ENCODE measurements around the gene EIF4G3.
"Not testable (repeated sequence)": the region's sequence is repeated elsewhere in the genome, so short reads cannot be mapped to it uniquely, and the experiment has no call there.

EIF4G3 gene

GRCh38 chr1:20956272-20956671 lies 220.4 kb downstream of the EIF4G3 start:
- no peak for DNase-seq

- DNase-seq, result no peak
Measured at GRCh38 chr1:20950679-20951078, 226.0 kb downstream of the EIF4G3 start.

GRCh38 chr1:20949871-20950590 lies 226.7 kb downstream of the EIF4G3 start:
- DNase-seq, result no peak

GRCh38 chr1:20948101-20948500 lies 228.6 kb downstream of the EIF4G3 start:
- no peak for DNase-seq

DNA sequence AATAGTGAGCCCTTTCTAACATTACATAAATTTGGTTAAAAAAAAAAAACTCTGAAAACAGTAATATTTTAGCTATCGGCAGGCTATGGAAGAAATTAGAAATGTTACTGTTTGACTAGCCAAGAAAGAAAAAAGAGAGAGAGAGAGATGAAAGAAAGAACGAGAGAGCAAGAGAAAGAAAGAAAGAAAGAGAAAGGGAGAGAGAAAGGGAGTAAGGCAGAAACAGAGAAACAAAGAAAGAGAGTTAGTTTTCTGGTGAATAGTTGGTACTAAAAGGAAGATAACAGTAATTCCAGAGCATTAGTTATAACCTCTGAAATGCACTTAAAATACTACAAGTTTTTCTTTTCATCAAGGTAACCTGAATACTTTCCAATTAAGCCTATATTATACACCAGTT lies 229.3 kb downstream of the EIF4G3 start:
- no peak for DNase-seq

GRCh38 chr1:20936621-20937020 lies 240.1 kb downstream of the EIF4G3 start:
- no peak for DNase-seq

DNA sequence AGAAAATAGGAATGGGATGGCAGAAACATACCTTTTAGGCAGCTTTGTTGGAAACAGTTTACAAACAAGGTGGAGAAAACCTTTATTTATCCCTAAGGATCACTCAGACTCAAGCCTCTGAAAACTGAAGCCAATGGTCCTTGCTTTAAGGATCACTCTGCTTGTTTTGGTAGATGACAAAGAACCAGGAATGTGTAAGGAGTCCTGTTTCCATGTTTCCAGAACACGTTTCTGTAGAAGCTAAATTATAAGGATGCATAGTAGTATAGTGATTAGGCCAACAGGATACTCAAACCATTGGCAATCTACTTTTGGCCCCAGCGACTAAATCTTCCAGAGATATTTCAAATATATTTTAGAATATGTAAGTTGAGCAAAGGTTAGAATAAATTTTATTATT lies 240.5 kb downstream of the EIF4G3 start:
- DNase-seq, result no peak

GRCh38 chr1:20935717-20936116 lies 241.0 kb downstream of the EIF4G3 start:
- no peak for DNase-seq

GRCh38 chr1:20932437-20932977 lies 244.2 kb downstream of the EIF4G3 start:
- DNase-seq, result no peak

DNA sequence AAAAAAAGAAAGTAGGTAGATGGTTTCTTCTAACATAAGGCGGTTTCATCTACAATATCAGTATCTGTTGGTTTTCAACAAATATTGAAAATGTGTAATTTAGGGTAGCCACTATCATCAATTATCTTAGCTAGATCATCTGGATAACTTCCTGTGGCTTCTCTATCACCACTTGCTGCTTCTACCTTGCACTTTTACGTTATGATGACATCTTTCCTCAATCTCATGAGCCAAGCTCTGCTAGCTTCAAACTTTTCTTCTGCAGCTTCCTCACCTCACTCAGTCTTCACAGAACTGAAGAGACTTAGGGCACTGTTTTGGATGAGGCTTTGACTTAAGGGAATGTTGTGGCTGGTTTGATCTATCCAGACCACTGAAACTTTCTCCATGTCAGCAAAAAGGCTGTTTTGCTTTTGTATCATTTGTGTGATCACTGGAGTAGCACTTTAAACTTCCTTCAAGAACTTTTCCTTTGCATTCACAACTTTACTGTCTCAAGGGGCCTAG lies 244.7 kb downstream of the EIF4G3 start:
- DNase-seq, result no peak

DNA sequence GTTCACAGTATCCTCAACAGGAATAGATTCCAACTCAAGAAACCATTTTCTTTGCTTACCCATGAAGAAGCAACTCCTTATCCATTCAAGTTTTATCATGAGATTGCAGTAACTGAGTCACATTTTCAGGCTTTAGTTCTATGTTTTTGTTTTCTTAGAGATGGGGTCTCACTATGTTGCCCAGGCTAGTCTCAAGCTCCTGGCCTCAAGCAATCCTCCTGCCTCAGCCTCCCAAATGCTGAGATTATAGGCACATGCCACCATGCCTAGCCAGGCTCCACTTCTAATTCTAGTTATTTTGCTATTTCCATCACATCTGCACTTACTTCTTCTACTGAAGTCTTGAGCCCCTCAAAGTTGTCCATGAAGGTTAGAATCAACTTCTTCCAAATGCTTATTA lies 246.3 kb downstream of the EIF4G3 start:
- DNase-seq, result no peak

DNA sequence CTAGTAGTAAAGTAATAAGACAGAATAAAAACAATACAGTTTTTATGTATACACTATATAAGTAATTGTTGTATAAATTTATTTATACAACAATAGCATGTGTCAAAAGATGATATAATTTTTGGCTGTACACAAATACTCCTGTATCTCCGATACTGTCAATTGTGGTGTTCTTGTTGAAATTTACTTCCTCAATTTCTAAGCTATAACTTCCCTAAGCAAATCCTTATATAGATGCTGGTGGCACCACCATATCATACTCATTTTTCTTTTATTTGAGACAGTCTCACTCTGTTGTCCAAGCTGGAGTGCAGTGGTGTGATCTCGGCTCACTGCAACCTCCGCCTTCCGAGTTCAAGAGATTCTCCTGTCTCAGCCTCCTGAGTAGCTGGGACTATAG lies 248.6 kb downstream of the EIF4G3 start:
- DNase-seq, result no peak

- DNase-seq, result no peak
Measured at GRCh38 chr1:20921285-20921684, 255.4 kb downstream of the EIF4G3 start.

DNA sequence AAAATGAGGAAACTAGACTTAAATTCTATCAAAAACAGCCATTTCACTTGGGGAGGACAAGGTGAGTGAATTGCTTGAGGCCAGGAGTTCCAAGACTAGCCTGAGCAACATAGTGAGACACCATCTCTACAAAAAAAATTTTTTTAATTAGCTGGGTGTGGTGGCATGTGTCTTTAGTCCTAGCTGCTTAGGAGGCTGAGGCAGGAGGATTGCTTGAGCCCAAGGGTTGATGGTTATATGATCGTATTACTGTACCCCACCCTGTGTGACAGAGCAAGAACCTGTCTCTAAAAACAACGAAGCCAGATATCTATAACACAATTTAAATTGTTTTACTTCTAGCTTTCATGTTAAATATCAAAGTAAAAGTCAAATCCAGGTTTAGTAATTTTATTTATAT lies 263.5 kb downstream of the EIF4G3 start:
- DNase-seq, result no peak

DNA sequence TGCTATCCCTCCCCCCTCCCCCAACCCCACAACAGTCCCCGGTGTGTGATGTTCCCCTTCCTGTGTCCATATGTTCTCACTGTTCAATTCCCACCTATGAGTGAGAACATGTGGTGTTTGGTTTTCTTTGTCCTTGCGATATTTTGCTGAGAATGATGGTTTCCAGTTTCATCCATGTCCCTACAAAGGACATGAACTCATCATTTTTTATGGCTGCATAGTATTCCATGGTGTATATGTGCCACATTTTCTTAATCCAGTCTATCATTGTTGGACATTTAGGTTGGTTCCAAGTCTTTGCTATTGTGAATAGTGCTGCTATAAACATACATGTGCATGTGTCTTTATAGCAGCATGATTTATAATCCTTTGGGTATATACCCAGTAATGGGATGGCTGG lies 269.2 kb downstream of the EIF4G3 start:
- not testable (repeated sequence) for DNase-seq

- no peak for DNase-seq
Measured at GRCh38 chr1:20903437-20903836, 273.3 kb downstream of the EIF4G3 start.

GRCh38 chr1:20900056-20900455 lies 276.6 kb downstream of the EIF4G3 start:
- no peak for DNase-seq

DNA sequence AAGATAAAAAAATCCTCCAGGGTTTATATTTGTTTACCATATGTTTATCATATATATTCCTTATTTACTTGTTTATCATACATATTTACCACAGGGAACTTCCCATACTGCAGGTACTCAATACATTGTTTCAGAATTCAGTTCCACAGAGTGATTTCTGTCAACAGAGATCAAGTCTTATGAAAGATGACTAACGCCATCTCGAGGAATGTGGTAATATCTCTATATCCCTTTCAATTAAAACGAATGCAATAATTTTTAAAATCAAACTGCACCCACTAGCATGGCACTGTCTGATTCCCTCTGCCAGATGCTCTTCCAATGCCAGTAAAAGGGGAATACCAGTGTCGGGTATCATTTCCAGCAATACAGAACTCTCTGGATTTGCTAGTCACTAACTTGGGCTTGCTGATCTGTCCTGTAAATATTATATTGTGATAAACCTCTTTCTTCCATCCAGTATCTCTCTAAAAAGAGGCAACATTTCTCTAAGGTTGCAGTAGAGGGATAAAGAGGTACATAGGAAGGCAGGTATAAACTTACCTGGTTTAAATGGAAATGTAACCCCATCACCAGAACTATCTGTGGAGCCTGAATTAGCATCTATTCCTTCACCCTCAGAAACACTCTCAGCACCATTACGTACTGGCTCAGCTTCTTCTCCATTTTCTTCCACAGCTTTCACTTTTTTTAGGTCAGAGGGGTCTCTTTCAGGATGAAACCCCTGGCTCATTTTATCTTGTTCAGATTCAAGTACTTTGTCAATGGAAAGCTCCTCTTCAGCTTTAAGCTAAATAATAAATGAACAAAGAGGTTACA lies 277.3 kb downstream of the EIF4G3 start:
- no peak for DNase-seq

DNA sequence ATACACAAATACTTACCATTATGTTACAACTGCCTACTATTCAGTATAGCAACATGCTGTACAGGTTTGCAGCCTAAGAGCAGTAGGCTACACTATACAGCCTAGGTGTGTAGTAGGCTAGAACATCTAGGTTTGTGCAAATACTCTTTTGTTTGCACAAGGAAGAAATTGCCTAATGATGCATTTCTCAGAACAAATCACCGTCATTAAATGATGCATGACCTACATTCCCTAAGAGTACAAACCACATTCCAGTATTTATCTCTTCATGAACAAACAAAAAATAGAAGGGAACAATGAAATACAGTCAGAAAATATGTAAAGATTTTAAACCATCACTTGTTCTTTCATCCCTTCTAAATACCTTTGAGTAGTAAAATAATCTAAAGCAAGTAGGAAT lies 279.9 kb downstream of the EIF4G3 start:
- DNase-seq, result no peak

GRCh38 chr1:20893931-20894330 lies 282.8 kb downstream of the EIF4G3 start:
- no peak for DNase-seq

DNA sequence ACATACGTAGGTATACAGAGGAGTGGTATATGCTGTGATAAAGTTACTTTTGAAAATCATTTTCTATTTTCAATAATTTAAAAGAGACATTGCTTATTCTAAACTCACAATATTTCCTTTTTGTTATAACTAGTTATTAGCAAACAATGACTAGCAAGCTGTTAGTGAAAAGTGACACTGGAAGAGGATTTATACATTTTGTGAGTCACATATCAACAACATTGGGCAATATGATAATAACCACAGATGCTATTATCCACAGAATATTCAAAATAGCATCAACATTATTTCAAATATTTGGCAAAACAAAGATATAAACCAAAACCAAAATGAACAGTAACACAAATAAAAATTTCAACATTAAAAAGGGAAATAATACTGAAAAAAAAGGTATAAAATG lies 285.6 kb downstream of the EIF4G3 start:
- DNase-seq, result no peak

DNA sequence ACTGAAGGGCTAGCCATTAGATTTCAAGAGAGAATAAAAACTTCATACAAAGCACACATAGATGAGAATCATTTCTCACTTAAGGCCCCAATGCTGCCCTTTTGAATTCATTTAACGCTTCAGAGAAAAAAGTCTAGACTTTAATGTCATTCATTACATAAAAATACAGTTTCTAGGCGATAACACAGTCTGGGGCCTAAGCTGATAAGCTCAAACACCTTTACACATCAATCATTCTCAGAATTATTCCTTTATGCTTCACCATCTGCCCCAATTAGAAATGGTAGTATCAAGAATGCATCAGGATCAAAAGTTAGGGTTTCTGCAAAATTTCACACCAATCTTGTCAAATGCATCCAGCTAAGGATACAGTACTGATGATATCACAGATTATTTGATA lies 289.5 kb downstream of the EIF4G3 start:
- no peak for DNase-seq

GRCh38 chr1:20885121-20885520 lies 291.6 kb downstream of the EIF4G3 start:
- no peak for DNase-seq
